Measurements from ENCODE around the gene MFSD11. TPM values are rescaled to one million over a fixed set of nuclear protein-coding genes. Genes with fewer than 3 reads are reported as not detected.
A peak's percentile ranks its signal among the peaks of the same experiment; 100 is the strongest.

Gene MFSD11
- total and polyA plus RNA-seq, 2 donors from 2014 or later: 12.5 to 22.6 TPM

GRCh38 chr17:76700617-76701470, 37.1 kb upstream of the MFSD11 start:
- H3K9ac ChIP-seq (ENCODE audit: low read length in 3 of 3): no peak overlapping the region
- peak; percentile 75 to 88 (median 84) for DNase-seq
- TF ChIP-seq CTCF (IDR thresholded peaks at IDR 0.05; ENCODE audit: borderline replicate concordance, extremely low read depth, insufficient read depth): no peak
- H3K36me3 ChIP-seq (ENCODE audit: control insufficient read depth in 2 of 3, insufficient read depth in 3 of 3, low read length in 3 of 3): no peaks in the 10 kb centered on the region
- no peak for FAIRE-seq
- peak overlapping the region; percentile 27 to 83 for H3K27ac ChIP-seq (ENCODE audit: low read depth in 2 of 2, low read length in 2 of 2)
- no peak overlapping the region for H3K4me3 ChIP-seq (ENCODE audit: low read length in 3 of 3)
- no peaks in the 10 kb centered on the region for H3K27me3 ChIP-seq (ENCODE audit: control insufficient read depth, insufficient read depth, low read length)
- intact Hi-C loops (cut with DNase I): no loop called here
- no peaks in the 10 kb centered on the region for H3K9me3 ChIP-seq (ENCODE audit: control insufficient read depth in 2 of 3, insufficient read depth in 1 of 3, low read length in 3 of 3)
- peaks cover 0 to 26% (median 12%) of the 10 kb centered on the region in 3 donors for H3K4me1 ChIP-seq (ENCODE audit: control insufficient read depth in 2 of 3, insufficient read depth in 2 of 3, low read depth in 1 of 3, low read length in 3 of 3)

DNA sequence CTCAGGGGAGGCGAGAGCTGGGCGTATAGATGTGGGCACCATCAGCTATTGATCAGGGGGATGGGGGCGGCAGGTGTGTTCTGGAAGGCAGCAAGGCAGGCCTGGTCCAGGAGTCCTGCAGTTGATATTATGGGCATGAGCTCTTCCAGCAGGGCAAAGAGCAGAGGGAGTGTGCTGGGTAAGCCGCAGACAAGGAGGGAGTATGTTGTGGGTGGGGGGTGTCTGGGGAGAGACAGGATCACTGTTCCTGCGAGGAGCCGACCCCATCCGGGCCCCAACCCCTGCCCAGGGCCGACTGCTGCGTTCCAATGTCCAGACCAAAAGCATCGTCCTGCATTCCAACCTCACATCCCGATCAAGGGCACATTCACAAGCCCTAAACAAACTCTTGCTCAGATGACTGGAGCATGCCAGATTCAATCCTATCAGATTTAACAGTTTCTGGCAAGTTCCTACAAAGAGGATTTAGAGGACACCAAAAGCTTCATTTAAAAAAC, 36.4 kb upstream of the MFSD11 start:
- Histone ChIP-seq H3K27ac (ENCODE audit: low read depth in 2 of 2, low read length in 2 of 2) (no peak overlapping the region), H3K9ac (ENCODE audit: low read length in 3 of 3) (no peak overlapping the region), H3K4me3 (ENCODE audit: low read length in 3 of 3) (no peak overlapping the region), H3K27me3 (ENCODE audit: control insufficient read depth, insufficient read depth, low read length) (no peaks in the 10 kb centered on the region), H3K9me3 (ENCODE audit: control insufficient read depth in 2 of 3, insufficient read depth in 1 of 3, low read length in 3 of 3) (no peaks in the 10 kb centered on the region), H3K36me3 (ENCODE audit: control insufficient read depth in 2 of 3, insufficient read depth in 3 of 3, low read length in 3 of 3) (no peaks in the 10 kb centered on the region), H3K4me1 (ENCODE audit: control insufficient read depth in 2 of 3, insufficient read depth in 2 of 3, low read depth in 1 of 3, low read length in 3 of 3) (peaks cover 0 to 25% (median 12%) of the 10 kb centered on the region in 3 donors)
- DNase-seq: peak in 2 of 5 donors; percentile 51 to 60
- FAIRE-seq: no peak
- TF ChIP-seq CTCF (IDR thresholded peaks at IDR 0.05; ENCODE audit: borderline replicate concordance, extremely low read depth, insufficient read depth): no peak
- intact Hi-C loops (cut with DNase I): no loop called here

DNA sequence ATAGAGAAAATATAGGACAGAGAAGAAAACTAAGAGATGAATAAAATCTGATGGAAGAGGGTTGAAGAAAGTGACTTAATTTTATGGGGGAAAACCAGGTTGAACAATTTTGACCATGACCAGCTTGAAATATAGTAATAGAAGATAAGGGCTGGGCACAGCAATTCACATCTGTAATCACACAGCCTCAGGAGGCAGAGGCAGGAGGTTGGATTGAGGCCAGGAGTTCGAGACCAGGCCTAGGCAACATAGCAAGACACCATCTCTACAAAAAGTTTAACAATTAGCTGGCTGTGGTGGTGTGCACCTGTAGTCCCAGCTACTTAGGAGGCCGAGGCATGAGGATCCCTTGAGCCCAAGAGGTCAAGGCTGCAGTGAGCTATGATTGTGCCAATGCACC, 35.8 kb upstream of the MFSD11 start:
- Histone ChIP-seq H3K4me3 (ENCODE audit: low read length in 3 of 3) (no peak overlapping the region), H3K27ac (ENCODE audit: low read depth in 2 of 2, low read length in 2 of 2) (no peak overlapping the region), H3K9me3 (ENCODE audit: control insufficient read depth in 2 of 3, insufficient read depth in 1 of 3, low read length in 3 of 3) (no peaks in the 10 kb centered on the region), H3K4me1 (ENCODE audit: control insufficient read depth in 2 of 3, insufficient read depth in 2 of 3, low read depth in 1 of 3, low read length in 3 of 3) (peaks cover 0 to 21% (median 8%) of the 10 kb centered on the region in 3 donors), H3K27me3 (ENCODE audit: control insufficient read depth, insufficient read depth, low read length) (no peaks in the 10 kb centered on the region), H3K36me3 (ENCODE audit: control insufficient read depth in 2 of 3, insufficient read depth in 3 of 3, low read length in 3 of 3) (no peaks in the 10 kb centered on the region), H3K9ac (ENCODE audit: low read length in 3 of 3) (no peak overlapping the region)
- TF ChIP-seq CTCF (IDR thresholded peaks at IDR 0.05; ENCODE audit: borderline replicate concordance, extremely low read depth, insufficient read depth): no peak
- DNase-seq (no peak), FAIRE-seq (no peak)
- intact Hi-C loops (cut with DNase I): no loop called here
